GM21360 (cell line): ENCODE results near the gene ZNF358.

Experiments
- ATAC-seq: cut with Tn5 transposase; IDR thresholded peaks from one replicate; pipeline ENCODE4 v1.9.1; 2021; ENCODE audit warnings: mild to moderate bottlenecking, moderate library complexity; ENCODE audit not compliant: unreplicated experiment

ZNF358 gene

GRCh38 chr19:7488736-7489353, 27.1 kb upstream of the ZNF358 start, which contains the start of gene PEX11G:
Gene PEX11G, minus strand, starts transcription at chr19:7489035. Its CDS starts 25 bp downstream, at chr19:7489010.
- peak; percentile 94 for ATAC-seq

GRCh38 chr19:7489609-7490044, 26.3 kb upstream of the ZNF358 start:
- ATAC-seq, result no peak

- no peak for ATAC-seq
These were observed 23.8 kb upstream of the ZNF358 start for GRCh38 chr19:7492142-7492541.

- ATAC-seq, result no peak
These were observed 23.3 kb upstream of the ZNF358 start for GRCh38 chr19:7492558-7492957.

- no peak for ATAC-seq
These were observed 21.3 kb upstream of the ZNF358 start for GRCh38 chr19:7494416-7495098.

GRCh38 chr19:7497292-7497691, 18.6 kb upstream of the ZNF358 start:
- no peak for ATAC-seq

GRCh38 chr19:7500811-7501450, 15.0 kb upstream of the ZNF358 start:
- no peak for ATAC-seq

- ATAC-seq, result no peak
These were observed 13.4 kb upstream of the ZNF358 start for GRCh38 chr19:7502552-7502951.

GRCh38 chr19:7504684-7505083, 11.2 kb upstream of the ZNF358 start:
- ATAC-seq, result no peak

GRCh38 chr19:7505288-7505681, 10.6 kb upstream of the ZNF358 start:
- no peak for ATAC-seq

GRCh38 chr19:7505682-7506384, 10.1 kb upstream of the ZNF358 start:
- ATAC-seq, result no peak

GRCh38 chr19:7506385-7507328, 9.2 kb upstream of the ZNF358 start:
- no peak for ATAC-seq

GRCh38 chr19:7507884-7508283, 8.0 kb upstream of the ZNF358 start:
- ATAC-seq, result no peak

- no peak for ATAC-seq
These were observed 6.3 kb upstream of the ZNF358 start for GRCh38 chr19:7509625-7510024.

GRCh38 chr19:7512400-7512851, 3.5 kb upstream of the ZNF358 start:
- no peak for ATAC-seq

GRCh38 chr19:7513809-7514642, 1.9 kb upstream of the ZNF358 start:
- ATAC-seq, result no peak

GRCh38 chr19:7515110-7515644, 726 bp upstream of the ZNF358 start:
- ATAC-seq, result no peak

- ATAC-seq, result no peak
These were observed 430 bp downstream of the ZNF358 start for GRCh38 chr19:7516333-7516732.

- no peak for ATAC-seq
These were observed 975 bp downstream of the ZNF358 start for GRCh38 chr19:7516878-7517277.
